ENCODE measurements around the gene ZMYND12.

The ZMYND12 gene

DNA sequence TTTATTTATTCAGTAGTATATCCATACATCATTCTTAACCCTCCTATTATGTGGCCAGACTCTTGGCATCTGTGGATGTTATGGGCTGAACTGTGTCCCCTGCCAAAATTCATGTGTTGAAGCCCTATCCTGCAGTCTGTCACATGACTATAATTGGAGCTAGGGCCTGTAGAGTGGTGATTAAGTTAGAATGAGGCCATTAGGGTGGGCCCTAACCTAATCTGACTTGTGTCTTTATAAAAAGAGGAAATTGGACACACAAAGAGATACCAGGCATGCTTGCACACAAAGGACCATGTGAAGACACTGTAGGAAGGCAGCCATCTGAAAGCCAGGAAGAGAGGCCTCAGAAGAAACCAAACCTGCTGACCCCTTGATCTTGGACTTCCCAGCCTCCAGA is 6.6 kb downstream of the ZMYND12 start:
- DNase-seq (ENCODE audit: low spot score), result no peak
- in situ Hi-C loops (cut with MboI; ENCODE audit: low pct_unique_long_range_greater_than_20kb, low sequenced_read_pairs, unreplicated experiment), result no loop called here
- TF ChIP-seq, protein P1, sequence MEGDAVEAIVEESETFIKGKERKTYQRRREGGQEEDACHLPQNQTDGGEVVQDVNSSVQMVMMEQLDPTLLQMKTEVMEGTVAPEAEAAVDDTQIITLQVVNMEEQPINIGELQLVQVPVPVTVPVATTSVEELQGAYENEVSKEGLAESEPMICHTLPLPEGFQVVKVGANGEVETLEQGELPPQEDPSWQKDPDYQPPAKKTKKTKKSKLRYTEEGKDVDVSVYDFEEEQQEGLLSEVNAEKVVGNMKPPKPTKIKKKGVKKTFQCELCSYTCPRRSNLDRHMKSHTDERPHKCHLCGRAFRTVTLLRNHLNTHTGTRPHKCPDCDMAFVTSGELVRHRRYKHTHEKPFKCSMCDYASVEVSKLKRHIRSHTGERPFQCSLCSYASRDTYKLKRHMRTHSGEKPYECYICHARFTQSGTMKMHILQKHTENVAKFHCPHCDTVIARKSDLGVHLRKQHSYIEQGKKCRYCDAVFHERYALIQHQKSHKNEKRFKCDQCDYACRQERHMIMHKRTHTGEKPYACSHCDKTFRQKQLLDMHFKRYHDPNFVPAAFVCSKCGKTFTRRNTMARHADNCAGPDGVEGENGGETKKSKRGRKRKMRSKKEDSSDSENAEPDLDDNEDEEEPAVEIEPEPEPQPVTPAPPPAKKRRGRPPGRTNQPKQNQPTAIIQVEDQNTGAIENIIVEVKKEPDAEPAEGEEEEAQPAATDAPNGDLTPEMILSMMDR (IDR thresholded peaks at IDR 0.05; ENCODE audit: extremely low read depth, insufficient read depth, missing control alignments), result no peak

DNA sequence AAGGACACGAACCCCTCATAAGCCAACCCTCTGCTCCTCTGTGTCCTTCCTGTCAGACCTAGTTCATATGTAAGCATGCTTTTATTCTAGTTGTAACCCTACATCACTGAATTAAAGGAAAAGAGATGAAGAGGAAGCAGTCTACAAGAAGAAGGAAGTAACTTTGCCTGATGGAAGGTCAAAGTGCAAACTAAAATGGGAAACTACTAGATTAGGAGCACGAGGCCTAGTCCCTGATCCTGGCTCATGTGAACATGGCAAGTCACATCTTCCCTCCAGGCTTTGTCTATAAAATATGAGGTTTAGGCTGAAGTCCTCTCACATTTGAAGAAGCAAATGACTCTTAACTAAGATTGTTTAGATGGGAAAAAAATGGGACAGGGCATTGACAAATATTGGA is 13.2 kb downstream of the ZMYND12 start:
- in situ Hi-C loops (cut with MboI; ENCODE audit: low pct_unique_long_range_greater_than_20kb, low sequenced_read_pairs, unreplicated experiment), result no loop called here
- TF ChIP-seq, protein P1 (IDR thresholded peaks at IDR 0.05; ENCODE audit: extremely low read depth, insufficient read depth, missing control alignments), result no peak
- DNase-seq (ENCODE audit: low spot score), result no peak

DNA sequence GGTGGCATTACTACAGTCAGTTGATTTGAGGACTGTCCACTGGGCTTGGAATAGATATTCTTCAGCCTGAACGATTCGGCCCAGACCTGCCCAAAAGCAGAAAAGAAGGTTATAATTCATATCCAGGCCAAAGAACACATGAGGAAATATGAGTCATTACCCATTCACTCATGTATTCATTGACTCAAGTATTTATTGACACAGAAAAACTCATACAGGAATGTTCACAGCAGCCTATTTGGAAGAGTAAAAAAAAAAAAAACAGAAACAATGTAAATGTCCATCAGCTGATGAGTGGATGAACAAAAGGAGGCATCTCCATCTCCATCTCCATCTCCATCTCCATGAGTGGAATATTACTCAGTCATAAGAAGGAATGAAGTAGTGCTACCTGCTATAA is 15.9 kb downstream of the ZMYND12 start:
- DNase-seq (ENCODE audit: low spot score), result no peak
- TF ChIP-seq, protein P1 (IDR thresholded peaks at IDR 0.05; ENCODE audit: extremely low read depth, insufficient read depth, missing control alignments), result no peak
- in situ Hi-C loops (cut with MboI; ENCODE audit: low pct_unique_long_range_greater_than_20kb, low sequenced_read_pairs, unreplicated experiment), result no loop called here

DNA sequence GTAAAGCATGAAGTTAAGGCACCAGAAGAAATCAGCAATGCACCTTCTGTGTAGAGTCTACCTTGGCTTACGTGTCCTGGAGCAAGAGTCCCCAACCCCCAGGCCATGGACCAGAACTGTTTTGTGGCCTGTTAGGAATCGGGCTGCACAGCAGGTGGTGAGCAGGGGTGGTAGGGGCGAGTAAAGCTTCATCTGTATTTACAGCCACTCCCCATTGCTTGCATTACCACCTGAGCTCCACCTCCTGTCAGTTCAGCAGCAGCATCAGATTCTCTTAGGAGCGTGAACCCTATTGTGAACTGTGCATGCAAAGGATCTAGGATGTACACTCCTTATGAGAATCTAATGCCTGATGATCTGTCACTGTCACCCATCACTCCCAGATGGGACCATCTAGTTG is 21.5 kb downstream of the ZMYND12 start:
- in situ Hi-C loops (cut with MboI; ENCODE audit: low pct_unique_long_range_greater_than_20kb, low sequenced_read_pairs, unreplicated experiment), result no loop called here
- TF ChIP-seq, protein P1 (IDR thresholded peaks at IDR 0.05; ENCODE audit: extremely low read depth, insufficient read depth, missing control alignments), result no peak
- DNase-seq (ENCODE audit: low spot score), result no peak

DNA sequence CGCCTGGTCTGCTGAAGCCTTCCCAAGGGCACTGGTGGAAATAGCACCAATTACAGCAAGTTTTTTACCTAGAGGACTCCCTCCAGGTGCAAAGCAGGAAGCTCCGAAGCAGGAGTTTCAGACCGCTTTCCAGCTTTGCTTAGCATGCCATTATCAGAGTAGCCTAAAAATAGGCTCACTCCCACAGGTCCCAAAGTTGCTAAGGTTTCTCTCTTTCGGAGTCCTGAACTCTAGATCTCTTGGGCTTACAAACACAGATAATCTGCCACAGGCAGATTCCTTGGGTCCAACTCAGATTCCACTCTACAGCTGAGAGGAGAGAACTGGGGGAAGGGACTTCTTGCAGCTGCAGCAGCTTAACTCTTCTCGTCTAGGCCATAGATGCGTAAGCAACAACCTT is 22.5 kb downstream of the ZMYND12 start:
- TF ChIP-seq, protein P1 (IDR thresholded peaks at IDR 0.05; ENCODE audit: extremely low read depth, insufficient read depth, missing control alignments), result no peak
- no peak for DNase-seq (ENCODE audit: low spot score)
- in situ Hi-C loops (cut with MboI; ENCODE audit: low pct_unique_long_range_greater_than_20kb, low sequenced_read_pairs, unreplicated experiment), result no loop called here

DNA sequence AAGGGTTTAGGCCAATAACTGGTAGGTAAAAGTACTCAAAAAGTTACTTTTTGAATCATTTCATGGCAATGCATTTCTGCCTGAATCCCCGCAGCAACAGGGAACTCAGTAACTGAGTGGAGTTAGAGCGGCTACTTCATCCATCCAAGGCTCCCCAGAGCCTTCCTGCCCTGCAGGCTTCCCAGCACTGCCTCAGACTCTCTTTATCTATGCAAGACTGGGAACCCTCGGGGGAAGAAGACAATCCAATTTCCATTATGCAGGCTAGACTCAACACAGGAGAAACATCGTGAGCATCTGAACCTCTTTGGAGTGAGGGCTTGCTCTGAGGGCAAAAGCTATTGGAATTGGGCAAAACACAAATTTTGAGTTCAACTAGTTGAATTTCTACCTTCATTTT is 23.1 kb downstream of the ZMYND12 start:
- in situ Hi-C loops (cut with MboI; ENCODE audit: low pct_unique_long_range_greater_than_20kb, low sequenced_read_pairs, unreplicated experiment), result no loop called here
- no peak for DNase-seq (ENCODE audit: low spot score)
- TF ChIP-seq, protein P1 (IDR thresholded peaks at IDR 0.05; ENCODE audit: extremely low read depth, insufficient read depth, missing control alignments), result no peak

DNA sequence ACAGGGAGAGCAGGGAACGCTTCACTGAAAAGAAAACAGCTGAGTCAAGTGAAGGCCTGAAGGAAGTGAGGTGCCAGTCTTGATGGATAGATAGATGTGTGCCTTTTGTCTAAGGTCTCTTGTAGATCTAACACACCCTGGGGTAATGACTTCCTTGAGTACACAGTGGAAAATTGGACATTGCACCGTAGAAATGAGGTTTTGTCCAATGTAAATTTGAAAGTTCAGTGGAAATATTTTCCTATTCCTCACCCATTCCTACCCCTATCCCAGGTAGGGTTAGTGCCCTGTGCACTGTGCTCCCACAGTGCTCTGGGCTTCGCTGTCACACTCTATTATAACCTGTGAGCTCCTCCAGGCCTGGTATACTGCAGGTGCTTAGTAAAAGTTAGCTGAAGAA is 24.3 kb downstream of the ZMYND12 start:
- in situ Hi-C loops (cut with MboI; ENCODE audit: low pct_unique_long_range_greater_than_20kb, low sequenced_read_pairs, unreplicated experiment), result no loop called here
- TF ChIP-seq, protein P1 (IDR thresholded peaks at IDR 0.05; ENCODE audit: extremely low read depth, insufficient read depth, missing control alignments), result no peak

More for the DNA sequence above, 24.3 kb downstream of the ZMYND12 start:
- DNase-seq (ENCODE audit: low spot score), result no peak
